ENCODE results near the gene FAM13B.

The FAM13B gene

DNA sequence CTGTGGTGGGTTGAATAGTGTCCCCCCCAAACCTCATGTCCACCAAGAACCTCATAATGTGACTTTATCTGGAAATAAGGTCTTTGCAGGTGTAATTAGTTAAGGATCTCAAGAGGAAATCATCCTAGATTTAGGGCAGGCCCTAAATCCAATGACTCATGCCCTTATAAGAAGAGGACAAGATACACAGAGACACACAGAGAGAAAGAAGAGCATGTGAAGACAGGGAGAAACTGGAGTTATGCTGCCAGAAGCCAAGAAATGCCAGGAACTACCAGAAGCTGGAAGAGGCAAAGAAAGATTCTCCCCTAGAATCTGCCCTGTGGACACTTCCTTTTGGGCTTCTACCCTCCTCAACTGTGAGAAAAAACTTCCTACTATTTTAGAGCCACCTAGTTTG lies 8.8 kb downstream of the FAM13B start:
- no peak overlapping the region for H3K27ac Mint-ChIP-seq
- no peaks in the 10 kb centered on the region for H3K9me3 Mint-ChIP-seq
- H3K4me1 Mint-ChIP-seq = peaks cover 5% of the 10 kb centered on the region
- H3K27me3 Mint-ChIP-seq (ENCODE audit: low read depth) = no peaks in the 10 kb centered on the region
- TF ChIP-seq CTCF (IDR thresholded peaks at IDR 0.05; ENCODE audit: unreplicated experiment in 3 of 3) = no peak
- peaks cover 30% of the 10 kb centered on the region for H3K36me3 Mint-ChIP-seq (ENCODE audit: low read depth)
- no peak overlapping the region for H3K4me3 Mint-ChIP-seq

- Mint-ChIP-seq H3K36me3 (ENCODE audit: low read depth) (peaks cover 37% of the 10 kb centered on the region), H3K4me3 (no peak overlapping the region), H3K4me1 (peaks cover 6% of the 10 kb centered on the region), H3K27me3 (ENCODE audit: low read depth) (no peaks in the 10 kb centered on the region), H3K9me3 (no peaks in the 10 kb centered on the region), H3K27ac (no peak overlapping the region)
- TF ChIP-seq CTCF (IDR thresholded peaks at IDR 0.05; ENCODE audit: unreplicated experiment in 3 of 3) = no peak
Measured at GRCh38 chr5:138022912-138023311, 10.0 kb downstream of the FAM13B start.

DNA sequence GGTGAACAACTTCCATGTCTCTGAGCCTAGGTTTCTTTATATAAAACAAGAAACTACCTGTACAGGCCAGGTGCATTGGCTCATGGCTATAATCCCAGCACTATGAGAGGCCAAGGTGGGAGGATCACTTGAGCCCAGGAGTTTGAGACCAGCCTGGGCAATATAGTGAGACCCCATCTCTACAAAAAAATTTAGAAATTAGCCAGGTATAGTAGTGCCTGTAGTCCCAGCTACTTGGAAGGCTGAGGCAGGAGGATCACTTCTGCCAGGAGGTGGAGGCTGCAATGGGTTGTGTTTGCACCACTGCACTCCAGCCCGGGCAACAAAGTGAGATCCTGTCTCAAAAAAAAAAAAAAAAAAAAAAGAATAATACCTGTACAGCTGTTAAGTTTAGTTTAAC lies 11.1 kb downstream of the FAM13B start:
- Mint-ChIP-seq H3K4me3 (no peak overlapping the region), H3K4me1 (peaks cover 6% of the 10 kb centered on the region), H3K9me3 (no peaks in the 10 kb centered on the region), H3K36me3 (ENCODE audit: low read depth) (peaks cover 39% of the 10 kb centered on the region), H3K27ac (no peak overlapping the region), H3K27me3 (ENCODE audit: low read depth) (no peaks in the 10 kb centered on the region)
- no peak for TF ChIP-seq CTCF (IDR thresholded peaks at IDR 0.05; ENCODE audit: unreplicated experiment in 3 of 3)

DNA sequence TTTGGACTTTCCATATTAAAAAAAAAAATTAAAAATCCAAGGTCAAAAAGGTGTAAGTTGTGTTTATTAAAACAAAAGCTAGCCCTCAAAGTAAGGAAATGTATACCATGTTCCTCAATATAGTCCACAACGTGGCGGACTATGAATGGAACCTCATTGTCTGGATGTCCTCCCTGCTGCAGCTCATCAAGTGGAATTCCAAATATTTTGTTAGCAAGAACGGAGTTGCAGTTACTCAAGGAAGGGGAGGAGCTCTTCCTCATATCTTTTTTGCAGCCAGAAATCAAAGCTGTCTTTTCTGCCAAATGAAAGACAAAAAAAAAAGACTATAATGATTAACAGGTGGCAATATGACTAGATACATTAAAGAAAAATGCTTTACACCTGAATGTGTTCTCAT lies 14.0 kb downstream of the FAM13B start:
- Mint-ChIP-seq H3K9me3 (no peaks in the 10 kb centered on the region), H3K27ac (peak overlapping the region in 1 of 3 experiments; percentile 9), H3K36me3 (ENCODE audit: low read depth) (peaks cover 44% of the 10 kb centered on the region), H3K4me3 (no peak overlapping the region), H3K4me1 (peaks cover 6% of the 10 kb centered on the region), H3K27me3 (ENCODE audit: low read depth) (no peaks in the 10 kb centered on the region)
- no peak for TF ChIP-seq CTCF (IDR thresholded peaks at IDR 0.05; ENCODE audit: unreplicated experiment in 3 of 3)

DNA sequence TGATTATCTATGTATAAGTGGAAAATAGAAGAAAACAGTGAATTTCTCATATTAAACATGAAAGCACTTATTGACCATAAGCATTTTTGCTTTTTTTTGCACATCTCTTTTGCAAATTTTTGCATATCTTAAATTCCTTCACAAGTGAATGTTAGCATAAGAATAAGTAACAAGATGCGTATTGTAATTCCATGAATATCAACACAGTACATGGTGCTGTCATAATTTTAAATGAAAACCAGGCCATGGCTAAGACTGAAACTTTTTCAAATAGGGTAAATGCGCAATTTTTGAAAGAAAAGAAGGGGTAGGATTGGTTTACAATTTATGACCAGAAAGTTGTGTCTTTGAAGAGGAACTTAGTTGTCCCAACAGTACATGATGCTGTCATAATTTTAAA lies 17.0 kb downstream of the FAM13B start:
- Mint-ChIP-seq H3K27ac (no peak overlapping the region), H3K9me3 (no peaks in the 10 kb centered on the region), H3K27me3 (ENCODE audit: low read depth) (no peaks in the 10 kb centered on the region), H3K4me1 (peaks cover 6% of the 10 kb centered on the region), H3K4me3 (no peak overlapping the region), H3K36me3 (ENCODE audit: low read depth) (peaks cover 61% of the 10 kb centered on the region)
- TF ChIP-seq CTCF (IDR thresholded peaks at IDR 0.05; ENCODE audit: unreplicated experiment in 3 of 3) = no peak

- Mint-ChIP-seq H3K9me3 (no peaks in the 10 kb centered on the region), H3K27ac (no peak overlapping the region), H3K4me3 (no peak overlapping the region), H3K36me3 (ENCODE audit: low read depth) (peaks cover 66% of the 10 kb centered on the region), H3K4me1 (no peaks in the 10 kb centered on the region), H3K27me3 (ENCODE audit: low read depth) (no peaks in the 10 kb centered on the region)
- TF ChIP-seq CTCF (IDR thresholded peaks at IDR 0.05; ENCODE audit: unreplicated experiment in 3 of 3) = no peak
Measured at GRCh38 chr5:138011991-138012390, 20.9 kb downstream of the FAM13B start.

All from nephron (organoid).